WERI-Rb-1 (cell line): ENCODE measurements around the gene MMD.
"Not testable (repeated sequence)": the region's sequence is repeated elsewhere in the genome, so short reads cannot be mapped to it uniquely, and the experiment has no call there.

Source experiments
- DNase-seq: peaks from one replicate; pipeline ENCODE4 v3.0.0-alpha.2; 2020
- H3K27ac ChIP-seq: fragments of 250-450 bp; sonication (Bioruptor Pico); 2 replicates; pipeline ENCODE4 v1.5.1; 2020; ENCODE audit warnings: mild to moderate bottlenecking, moderate library complexity
- H3K27me3 ChIP-seq: fragments of 250-450 bp; sonication (Bioruptor Pico); 2 replicates; pipeline ENCODE4 v1.5.1; 2021; ENCODE audit warnings: mild to moderate bottlenecking, low read depth, moderate library complexity; ENCODE audit not compliant: insufficient read depth, severe bottlenecking
- H3K36me3 ChIP-seq: fragments of 250-450 bp; sonication (Bioruptor Pico); 2 replicates; pipeline ENCODE4 v1.5.1; 2020; ENCODE audit warnings: mild to moderate bottlenecking, moderate library complexity
- H3K4me3 ChIP-seq: 2 replicates; pipeline ENCODE4 v1.5.1; 2011; ENCODE audit warnings: low read depth, mild to moderate bottlenecking, control low read depth, low read length
- H3K9me3 ChIP-seq: fragments of 250-450 bp; sonication (Bioruptor Pico); 2 replicates; pipeline ENCODE4 v1.5.1; 2021; ENCODE audit warnings: mild to moderate bottlenecking, moderate library complexity; ENCODE audit not compliant: severe bottlenecking
- CTCF ChIP-seq: IDR thresholded peaks from 2 replicates; pipeline ENCODE4 v1.5.1; 2011; ENCODE audit warnings: low read depth, mild to moderate bottlenecking, control low read depth, inconsistent platforms, low read length

MMD gene

GRCh38 chr17:55427587-55427882, 5.9 kb upstream of the MMD start:
- Histone ChIP-seq H3K4me3 (no peak overlapping the region), H3K27me3 (no peaks in the 10 kb centered on the region), H3K9me3 (no peaks in the 10 kb centered on the region), H3K27ac (no peak overlapping the region), H3K36me3 (no peaks in the 10 kb centered on the region)
- TF ChIP-seq CTCF, result no peak
- DNase-seq, result no peak

- no peak for DNase-seq
- Histone ChIP-seq H3K9me3 (no peaks in the 10 kb centered on the region), H3K36me3 (no peaks in the 10 kb centered on the region), H3K27ac (no peak overlapping the region), H3K27me3 (no peaks in the 10 kb centered on the region), H3K4me3 (no peak overlapping the region)
- TF ChIP-seq CTCF, result no peak
Measured at GRCh38 chr17:55426851-55427586, 5.4 kb upstream of the MMD start.

DNA sequence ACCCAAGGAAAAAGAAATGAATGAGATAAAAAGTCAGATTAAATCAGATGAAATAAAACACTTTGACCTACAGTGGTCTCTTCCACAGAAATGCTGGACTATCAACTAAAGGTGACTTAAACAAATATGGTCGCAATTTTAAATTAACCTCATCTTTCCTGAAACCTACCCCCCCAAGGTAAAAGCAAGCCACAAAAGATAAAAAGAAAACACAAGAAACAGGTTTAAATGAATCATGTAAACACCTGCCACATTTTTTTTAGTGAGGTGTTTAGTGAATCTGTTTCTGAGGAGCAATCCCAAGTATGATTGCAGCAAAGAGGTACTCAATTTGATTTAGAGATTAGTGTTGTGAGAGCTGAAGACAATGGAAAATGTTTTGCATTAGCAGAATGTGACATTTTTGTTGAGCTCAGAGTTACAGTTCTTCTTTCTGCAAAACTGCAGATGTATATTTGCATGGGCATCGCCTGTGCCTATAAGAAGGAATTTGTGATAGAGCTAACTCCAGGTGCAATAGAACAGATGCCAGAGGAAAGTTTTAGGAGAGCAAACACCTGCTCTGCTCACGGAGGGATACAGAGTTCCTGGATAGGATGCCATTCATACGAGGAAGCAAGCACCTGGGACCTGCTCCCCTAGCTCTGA, 3.4 kb upstream of the MMD start:
- no peaks in the 10 kb centered on the region for H3K27me3 ChIP-seq
- no peaks in the 10 kb centered on the region for H3K9me3 ChIP-seq
- no peak for DNase-seq
- H3K36me3 ChIP-seq, result no peaks in the 10 kb centered on the region
- H3K4me3 ChIP-seq, result no peak overlapping the region
- no peak overlapping the region for H3K27ac ChIP-seq
- no peak for TF ChIP-seq CTCF

- no peak overlapping the region for H3K27ac ChIP-seq
- no peaks in the 10 kb centered on the region for H3K9me3 ChIP-seq
- H3K36me3 ChIP-seq, result no peaks in the 10 kb centered on the region
- DNase-seq, result no peak
- H3K4me3 ChIP-seq, result no peak overlapping the region
- H3K27me3 ChIP-seq, result no peaks in the 10 kb centered on the region
- no peak for TF ChIP-seq CTCF
Measured at GRCh38 chr17:55423535-55423934, 1.9 kb upstream of the MMD start.

GRCh38 chr17:55422828-55423164, 1.2 kb upstream of the MMD start:
- not testable (repeated sequence) for H3K27ac ChIP-seq, H3K4me3 ChIP-seq

GRCh38 chr17:55420776-55421178, 858 bp downstream of the MMD start:
- H3K36me3 ChIP-seq, result peaks cover 4% of the 10 kb centered on the region; the same call in 1 of the 2 replicates
- no peak for TF ChIP-seq CTCF
- peak; percentile 33 for DNase-seq
- H3K9me3 ChIP-seq, result no peaks in the 10 kb centered on the region
- peak overlapping the region; percentile 95 for H3K4me3 ChIP-seq
- peak overlapping the region; percentile 85; the same call in 1 of the 2 replicates for H3K27ac ChIP-seq
- H3K27me3 ChIP-seq, result no peaks in the 10 kb centered on the region

More at GRCh38 chr17:55422828-55423164, 1.2 kb upstream of the MMD start:
- not testable (repeated sequence) for H3K36me3 ChIP-seq, H3K27me3 ChIP-seq, H3K9me3 ChIP-seq, DNase-seq
